ENCODE results near the gene RALGDS.
A peak's percentile ranks its signal among the peaks of the same experiment; 100 is the strongest.

RALGDS gene

DNA sequence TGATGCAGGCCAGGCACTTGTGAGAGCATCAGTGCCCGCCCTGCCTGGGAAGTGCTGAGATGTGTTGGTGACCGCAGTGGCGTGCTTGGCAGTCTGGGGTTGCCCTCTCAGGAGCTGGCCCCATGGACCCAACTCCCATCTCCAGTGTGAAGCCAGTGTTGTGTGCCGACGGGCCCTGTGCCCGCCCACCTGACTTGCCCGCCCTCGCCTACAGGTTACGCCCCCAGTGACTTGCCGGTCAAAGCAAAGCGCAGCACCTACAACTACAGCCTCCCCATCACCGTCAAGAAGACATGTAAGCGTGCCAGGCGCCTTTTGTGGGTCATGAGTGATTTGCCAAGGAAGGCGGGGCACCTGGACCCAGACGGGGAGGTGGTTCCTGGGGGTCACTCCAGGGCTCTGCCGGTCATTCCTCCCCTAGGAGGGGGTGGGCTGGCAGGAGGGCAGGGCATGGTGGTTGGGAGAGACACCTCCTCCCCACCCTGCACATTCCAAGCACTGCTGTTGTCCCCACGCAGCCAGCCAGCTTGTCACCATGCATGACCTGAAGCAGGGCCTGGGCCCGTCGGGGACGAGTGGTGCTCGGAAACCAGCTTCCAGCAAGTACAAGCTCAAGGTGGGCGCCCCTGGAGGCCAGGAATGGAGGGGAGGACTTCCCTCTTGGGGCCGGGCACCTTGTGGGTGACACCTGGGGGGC, 66.7 kb downstream of the RALGDS start:
- Histone ChIP-seq H3K36me3 (peaks cover 84% of the 10 kb centered on the region), H3K9me3 (no peaks in the 10 kb centered on the region), H3K9ac (no peak overlapping the region), H3K27ac (peak overlapping the region; percentile 77; the same call in 1 of the 2 replicates), H3K4me1 (peaks cover 49% of the 10 kb centered on the region), H3K4me3 (no peak overlapping the region), H3K27me3 (no peaks in the 10 kb centered on the region), H4K20me1 (peaks cover 59% of the 10 kb centered on the region), H3K4me2 (no peak overlapping the region)
- TF ChIP-seq Cebpa-rat (IDR thresholded peaks at IDR 0.05), result no peak

- Histone ChIP-seq H3K27me3 (no peaks in the 10 kb centered on the region), H3K4me2 (no peak overlapping the region), H3K9ac (no peak overlapping the region), H3K9me3 (no peaks in the 10 kb centered on the region), H3K27ac (no peak overlapping the region), H3K4me3 (no peak overlapping the region), H3K36me3 (peaks cover 90% of the 10 kb centered on the region), H3K4me1 (peaks cover 43% of the 10 kb centered on the region), H4K20me1 (peaks cover 74% of the 10 kb centered on the region)
- TF ChIP-seq Cebpa-rat (IDR thresholded peaks at IDR 0.05), result no peak
Measured at GRCh38 chr9:133051966-133052539, 69.0 kb downstream of the RALGDS start.

GRCh38 chr9:133051281-133051900, 69.6 kb downstream of the RALGDS start:
- H3K27ac ChIP-seq, result no peak overlapping the region
- no peak overlapping the region for H3K4me2 ChIP-seq
- H3K27me3 ChIP-seq, result no peaks in the 10 kb centered on the region
- no peak overlapping the region for H3K4me3 ChIP-seq
- no peaks in the 10 kb centered on the region for H3K9me3 ChIP-seq
- TF ChIP-seq Cebpa-rat (IDR thresholded peaks at IDR 0.05), result no peak
- peaks cover 95% of the 10 kb centered on the region for H3K36me3 ChIP-seq
- H3K9ac ChIP-seq, result no peak overlapping the region
- peaks cover 36% of the 10 kb centered on the region for H3K4me1 ChIP-seq
- peaks cover 74% of the 10 kb centered on the region for H4K20me1 ChIP-seq

DNA sequence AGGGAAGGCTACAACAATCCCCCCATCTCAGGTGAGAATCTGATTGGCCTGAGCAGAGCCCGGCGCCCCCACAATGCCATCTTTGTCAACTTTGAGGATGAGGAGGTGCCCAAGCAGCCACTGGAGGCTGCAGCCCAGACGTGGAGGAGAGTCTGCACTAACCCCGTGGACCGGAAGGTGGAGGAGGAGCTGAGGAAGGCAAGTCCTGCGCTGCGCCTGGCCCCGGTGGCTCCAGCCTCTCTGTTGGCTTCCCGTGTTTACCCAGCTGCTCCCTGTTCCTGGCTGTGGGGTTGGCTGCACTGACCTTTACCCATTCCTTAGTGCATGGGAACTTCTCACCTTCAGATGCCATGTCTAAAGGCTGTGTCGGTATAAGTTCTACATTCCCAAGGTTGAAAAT, 70.3 kb downstream of the RALGDS start:
- Histone ChIP-seq H4K20me1 (peaks cover 74% of the 10 kb centered on the region), H3K27ac (no peak overlapping the region), H3K27me3 (no peaks in the 10 kb centered on the region), H3K36me3 (peaks cover 95% of the 10 kb centered on the region), H3K4me3 (no peak overlapping the region), H3K4me1 (peaks cover 30% of the 10 kb centered on the region), H3K9ac (no peak overlapping the region), H3K9me3 (no peaks in the 10 kb centered on the region), H3K4me2 (no peak overlapping the region)
- TF ChIP-seq Cebpa-rat (IDR thresholded peaks at IDR 0.05), result no peak

GRCh38 chr9:133050142-133050541, 70.9 kb downstream of the RALGDS start:
- Histone ChIP-seq H4K20me1 (peaks cover 74% of the 10 kb centered on the region), H3K4me2 (no peak overlapping the region), H3K9ac (no peak overlapping the region), H3K4me1 (peaks cover 24% of the 10 kb centered on the region), H3K27me3 (no peaks in the 10 kb centered on the region), H3K9me3 (no peaks in the 10 kb centered on the region), H3K4me3 (no peak overlapping the region), H3K36me3 (peaks cover 95% of the 10 kb centered on the region), H3K27ac (no peak overlapping the region)
- TF ChIP-seq Cebpa-rat (IDR thresholded peaks at IDR 0.05), result no peak

GRCh38 chr9:133049043-133049442, 72.0 kb downstream of the RALGDS start:
- no peak for TF ChIP-seq Cebpa-rat (IDR thresholded peaks at IDR 0.05)
- Histone ChIP-seq H3K27me3 (no peaks in the 10 kb centered on the region), H4K20me1 (peaks cover 70% of the 10 kb centered on the region), H3K4me2 (peak overlapping the region; percentile 42), H3K4me1 (peaks cover 17% of the 10 kb centered on the region), H3K27ac (0 out of 2 replicates have a peak overlapping the region, but pooled peaks have one; percentile 51), H3K9ac (no peak overlapping the region), H3K4me3 (no peak overlapping the region), H3K9me3 (no peaks in the 10 kb centered on the region), H3K36me3 (peaks cover 95% of the 10 kb centered on the region)

- Histone ChIP-seq H3K36me3 (peaks cover 95% of the 10 kb centered on the region), H3K27me3 (no peaks in the 10 kb centered on the region), H3K4me3 (no peak overlapping the region), H3K4me2 (peak overlapping the region; percentile 42), H3K27ac (0 out of 2 replicates have a peak overlapping the region, but pooled peaks have one; percentile 51), H3K9ac (no peak overlapping the region), H3K4me1 (peaks cover 17% of the 10 kb centered on the region), H3K9me3 (no peaks in the 10 kb centered on the region), H4K20me1 (peaks cover 72% of the 10 kb centered on the region)
- TF ChIP-seq Cebpa-rat (IDR thresholded peaks at IDR 0.05), result no peak
Measured at GRCh38 chr9:133048595-133048994, 72.4 kb downstream of the RALGDS start.
